HFFc6 (cell line): ENCODE results near the gene COL4A1. TPM values are rescaled to one million over a fixed set of nuclear protein-coding genes. Genes with fewer than 3 reads are reported as not detected.

ENCODE experiments used
- DNase-seq: peaks from one replicate; pipeline ENCODE4 v3.0.0-alpha.2; 2018
- H3K27ac Mint-ChIP-seq: 2 replicates; pipeline ENCODE4 v1.8.0; 2020; ENCODE audit warnings: mild to moderate bottlenecking, mixed read lengths
- H3K27me3 Mint-ChIP-seq: 2 replicates; pipeline ENCODE4 v1.8.0; 2021; ENCODE audit warnings: mild to moderate bottlenecking, moderate library complexity, mixed read lengths; ENCODE audit not compliant: insufficient read depth
- H3K36me3 Mint-ChIP-seq: 2 replicates; pipeline ENCODE4 v1.8.0; 2021; ENCODE audit warnings: low read depth, mixed read lengths
- H3K4me1 Mint-ChIP-seq: 2 replicates; pipeline ENCODE4 v1.8.0; 2020; ENCODE audit warnings: low read depth, mixed read lengths
- H3K4me3 Mint-ChIP-seq: 2 replicates; pipeline ENCODE4 v1.8.0; 2020; ENCODE audit warnings: mild to moderate bottlenecking, moderate library complexity, mixed read lengths
- H3K9me3 Mint-ChIP-seq: 2 replicates; pipeline ENCODE4 v1.8.0; 2020; ENCODE audit warnings: mild to moderate bottlenecking, mixed read lengths
- CTCF ChIP-seq: fragments of 200-600 bp; sonication (generic); IDR thresholded peaks from 2 replicates; pipeline ENCODE4 v1.5.0; 2021; ENCODE audit warnings: antibody characterized with exemption, mild to moderate bottlenecking
- total RNA-seq, 6 experiments: library from RNA; stranded (reverse); fragmentation: NEBNext Ultra II Directional; extraction: Animal tissue kit (Norgen Biotek cat#: 25700); gene quantifications; 2 replicates in 1 of 6; 3 replicates in 5 of 6; pipeline ENCODE4 v1.2.3, GENCODE V29; 2021

COL4A1 gene
- total RNA-seq, 6 experiments from 2014 or later, result 137 to 328 (median 148) TPM

- H3K4me3 Mint-ChIP-seq, result no peak overlapping the region
- no peaks in the 10 kb centered on the region for H3K36me3 Mint-ChIP-seq
- H3K4me1 Mint-ChIP-seq, result peaks cover 36% of the 10 kb centered on the region
- TF ChIP-seq CTCF, result no peak
- no peak for DNase-seq
- no peaks in the 10 kb centered on the region for H3K9me3 Mint-ChIP-seq
- peak overlapping the region; percentile 75 for H3K27ac Mint-ChIP-seq
- H3K27me3 Mint-ChIP-seq, result peaks cover 2% of the 10 kb centered on the region; the same call in 1 of the 2 replicates
Observed at GRCh38 chr13:110217085-110217484, 89.9 kb downstream of the COL4A1 start.

GRCh38 chr13:110216398-110217041 lies 90.4 kb downstream of the COL4A1 start:
- Mint-ChIP-seq H3K36me3 (no peaks in the 10 kb centered on the region), H3K9me3 (no peaks in the 10 kb centered on the region), H3K4me3 (no peak overlapping the region), H3K4me1 (peaks cover 31% of the 10 kb centered on the region), H3K27ac (peak overlapping the region; percentile 75), H3K27me3 (peaks cover 2% of the 10 kb centered on the region; the same call in 1 of the 2 replicates)
- DNase-seq, result peak; percentile 68
- TF ChIP-seq CTCF, result no peak

- H3K36me3 Mint-ChIP-seq, result no peaks in the 10 kb centered on the region
- H3K9me3 Mint-ChIP-seq, result no peaks in the 10 kb centered on the region
- H3K4me1 Mint-ChIP-seq, result peaks cover 27% of the 10 kb centered on the region
- DNase-seq, result no peak
- no peak overlapping the region for H3K4me3 Mint-ChIP-seq
- peak overlapping the region; percentile 75 for H3K27ac Mint-ChIP-seq
- H3K27me3 Mint-ChIP-seq, result peaks cover 2% of the 10 kb centered on the region; the same call in 1 of the 2 replicates
- no peak for TF ChIP-seq CTCF
Observed at GRCh38 chr13:110216006-110216397, 91.0 kb downstream of the COL4A1 start.

- Mint-ChIP-seq H3K27me3 (peaks cover 2% of the 10 kb centered on the region; the same call in 1 of the 2 replicates), H3K36me3 (no peaks in the 10 kb centered on the region), H3K4me3 (no peak overlapping the region), H3K9me3 (no peaks in the 10 kb centered on the region), H3K27ac (peak overlapping the region; percentile 75; the same call in 1 of the 2 replicates), H3K4me1 (peaks cover 27% of the 10 kb centered on the region)
- DNase-seq, result no peak
- no peak for TF ChIP-seq CTCF
Observed at GRCh38 chr13:110215606-110216005, 91.4 kb downstream of the COL4A1 start.

GRCh38 chr13:110214637-110215036 lies 92.3 kb downstream of the COL4A1 start:
- Mint-ChIP-seq H3K36me3 (no peaks in the 10 kb centered on the region), H3K9me3 (no peaks in the 10 kb centered on the region), H3K27me3 (peaks cover 2% of the 10 kb centered on the region; the same call in 1 of the 2 replicates), H3K4me1 (peaks cover 27% of the 10 kb centered on the region), H3K27ac (no peak overlapping the region), H3K4me3 (no peak overlapping the region)
- no peak for TF ChIP-seq CTCF
- DNase-seq, result no peak
